ENCODE results near the gene GRB10.

GRCh38 chr7:50656141-50656895 lies 126.4 kb downstream of the GRB10 start:
- TF ChIP-seq CTCF (IDR thresholded peaks at IDR 0.05) (no peak), EZH2 (IDR thresholded peaks at IDR 0.05) (no peak), EZH2phosphoT487 (IDR thresholded peaks at IDR 0.05) (no peak)

All from neural progenitor cell (in vitro differentiated cells).